ENCODE measurements around the gene GALNS.
A peak's percentile ranks its signal among the peaks of the same experiment; 100 is the strongest.
"Not testable (repeated sequence)": the region's sequence is repeated elsewhere in the genome, so short reads cannot be mapped to it uniquely, and the experiment has no call there.

Gene GALNS

DNA sequence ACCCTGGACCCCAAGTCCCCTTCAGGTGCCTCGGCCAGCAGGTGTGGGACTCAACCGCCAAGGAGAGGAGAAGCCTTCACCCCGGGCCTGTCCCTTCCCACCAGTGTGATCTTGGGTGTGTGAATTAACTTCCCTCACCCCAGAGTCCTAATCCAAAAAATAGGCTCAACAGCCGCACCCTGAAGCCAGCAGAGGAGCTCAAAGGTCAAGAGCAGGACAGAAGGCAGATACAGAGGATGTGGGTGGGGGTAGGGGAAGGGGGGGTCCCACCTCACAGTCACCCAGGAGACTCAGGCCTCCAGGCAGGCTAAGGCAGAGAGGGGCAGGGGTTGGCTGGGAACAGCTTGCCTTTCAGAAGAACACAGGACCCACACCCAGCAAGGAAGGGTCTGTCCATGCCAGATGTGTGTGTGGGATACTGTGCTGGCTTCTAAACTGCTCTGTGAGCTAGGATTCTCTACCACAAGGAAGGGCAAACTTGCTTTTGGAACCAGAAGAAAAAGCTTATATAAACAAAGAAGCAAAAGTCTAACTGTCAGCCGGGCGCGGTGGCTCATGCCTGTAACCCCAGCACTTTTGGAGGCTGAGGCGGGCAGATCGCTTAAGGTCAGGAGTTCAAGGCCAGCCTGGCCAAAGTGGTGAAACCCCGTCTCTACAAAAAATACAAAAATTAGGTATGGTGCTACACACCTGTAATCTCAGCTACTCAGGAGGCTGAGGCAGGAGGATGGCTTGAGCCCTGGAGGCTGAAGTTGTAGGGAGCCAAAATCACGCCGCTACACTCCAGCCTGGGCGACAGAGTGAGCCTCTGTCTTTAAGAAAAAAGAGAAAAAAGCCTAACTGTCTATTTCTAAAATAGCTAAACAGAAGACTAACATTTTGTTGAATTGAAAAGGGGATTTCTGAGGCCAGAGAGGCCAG, 76.3 kb downstream of the GALNS start:
- ATAC-seq: no peak

DNA sequence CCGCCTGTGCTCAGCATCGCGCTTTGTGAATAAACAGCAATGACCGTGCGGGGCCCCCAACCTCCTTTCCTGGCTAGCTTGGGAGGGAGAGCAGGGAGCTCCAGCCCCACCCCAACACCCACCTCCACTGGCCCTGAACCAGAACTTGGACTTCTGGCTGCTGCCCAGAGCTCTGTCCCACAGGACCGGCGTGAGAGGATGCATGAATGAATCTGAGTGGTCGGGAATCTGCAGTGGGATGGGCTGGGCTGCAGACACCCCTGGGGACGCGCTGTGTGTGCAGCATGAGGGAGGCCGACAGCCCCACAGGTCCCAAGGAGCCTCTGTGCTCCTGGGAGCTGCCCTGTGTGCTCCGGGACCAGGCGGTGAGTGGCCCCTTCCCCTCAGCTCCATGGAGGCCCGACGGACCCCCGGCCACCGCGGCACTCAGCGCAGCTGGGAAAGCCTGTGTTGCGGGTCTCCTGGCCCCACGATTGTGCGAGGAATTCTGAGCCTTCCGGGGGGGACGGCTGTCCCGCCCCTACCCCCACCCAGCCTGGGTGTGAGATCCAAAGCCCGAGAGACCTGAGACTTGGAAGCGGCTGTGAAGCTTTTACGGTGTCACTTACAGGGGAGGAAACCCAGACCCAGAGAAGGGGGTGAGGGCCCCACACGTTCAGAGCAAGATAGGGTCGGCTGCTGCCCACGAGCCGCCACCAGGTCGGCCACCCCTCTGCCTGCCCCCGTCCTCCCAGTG, 77.2 kb downstream of the GALNS start:
- no peak for ATAC-seq

DNA sequence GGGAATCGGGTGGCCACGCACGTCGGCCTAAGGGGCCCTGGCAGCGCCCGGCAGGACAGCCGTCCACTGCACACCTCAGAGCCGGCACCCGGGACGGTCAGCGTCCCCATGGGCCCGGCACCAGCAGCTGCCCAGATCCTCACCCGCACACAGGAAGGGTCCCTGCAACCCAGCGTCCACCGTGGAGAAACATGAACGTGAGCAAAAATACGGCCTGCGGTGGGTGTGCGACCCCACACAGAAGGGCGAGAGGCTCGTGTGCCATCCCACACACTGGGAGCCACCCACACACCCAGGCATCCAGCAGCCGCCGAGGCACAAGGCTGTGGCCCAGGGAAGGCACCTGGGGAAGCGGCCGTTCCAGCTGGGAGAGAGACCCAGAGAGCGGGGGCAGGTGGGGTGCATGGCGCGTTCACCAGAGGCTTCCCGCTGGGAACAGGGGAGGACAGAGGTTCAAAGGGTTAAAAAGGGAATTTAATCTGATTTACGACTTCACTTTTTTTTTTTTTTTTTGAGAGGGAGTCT, 78.1 kb downstream of the GALNS start:
- no peak for ATAC-seq

DNA sequence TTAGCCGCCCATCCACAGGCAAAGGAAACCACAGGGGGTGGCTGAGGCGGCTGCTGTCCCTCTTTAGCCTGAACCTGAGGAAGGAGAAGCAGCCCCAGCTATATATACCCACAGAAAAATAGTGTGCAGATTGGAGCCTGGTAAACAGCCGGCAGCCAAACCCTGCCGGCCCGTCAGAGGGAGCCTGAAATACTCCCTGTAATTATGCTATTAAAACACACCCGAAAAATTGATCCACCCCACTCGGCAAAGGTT, 78.5 kb downstream of the GALNS start:
- no peak for ATAC-seq

DNA sequence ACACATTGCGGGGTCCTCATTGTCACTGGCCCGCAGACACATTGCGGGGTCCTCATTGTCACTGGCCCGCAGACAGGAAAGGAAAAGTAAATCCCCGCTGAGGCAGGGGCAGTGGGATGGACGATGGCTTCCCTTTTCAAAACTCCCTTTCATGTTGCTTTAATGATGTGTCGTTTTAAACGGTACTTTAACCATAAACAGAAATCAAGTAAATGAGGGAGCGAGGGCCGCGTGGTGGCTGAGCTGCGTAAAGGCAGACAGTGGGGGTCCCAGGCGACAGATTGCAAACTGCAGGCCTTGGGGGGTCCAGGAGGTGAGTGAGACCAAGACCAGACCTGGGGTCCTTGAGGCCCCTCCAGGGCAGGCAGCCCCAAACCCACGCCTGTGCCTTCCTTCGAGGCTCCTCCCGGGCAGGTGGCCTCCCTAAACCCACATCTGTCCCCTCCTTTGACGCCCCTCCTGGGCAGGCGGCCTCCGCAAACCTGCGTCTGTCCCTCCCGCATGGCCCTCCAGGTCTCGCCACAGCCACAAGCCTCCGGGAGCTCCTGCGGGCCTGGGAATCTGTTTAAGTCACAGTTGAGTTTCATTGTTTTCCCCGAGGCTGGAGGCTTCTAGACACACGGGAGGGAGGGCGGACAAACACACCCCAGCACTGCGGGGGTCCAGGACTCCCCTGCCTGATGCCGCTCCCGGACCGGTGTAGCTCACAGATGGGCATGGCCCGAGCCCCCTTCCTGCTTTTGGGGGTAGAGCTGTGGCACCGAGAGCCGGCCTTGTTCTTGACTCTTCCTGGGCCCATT, 79.1 kb downstream of the GALNS start:
- ATAC-seq: no peak

DNA sequence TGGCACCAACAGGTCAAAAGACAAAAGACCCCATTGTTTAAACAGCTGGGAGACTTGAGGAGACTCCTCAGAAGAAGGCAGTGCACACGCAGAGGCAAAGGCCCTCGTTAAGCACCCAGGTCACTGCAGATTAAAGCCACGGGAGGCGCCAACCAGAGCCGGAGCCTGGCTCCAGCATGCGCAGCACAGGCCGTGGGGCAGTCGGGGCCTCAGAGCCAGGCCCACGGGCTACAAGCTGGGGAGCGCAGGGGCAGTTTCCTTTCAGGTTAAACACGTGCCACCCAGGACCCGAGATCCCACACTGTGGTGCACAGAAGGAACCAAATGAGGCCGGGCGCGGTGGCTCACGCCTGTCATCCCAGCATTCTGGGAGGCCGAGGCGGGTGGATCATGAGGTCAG, 80.9 kb downstream of the GALNS start:
- ATAC-seq: no peak

DNA sequence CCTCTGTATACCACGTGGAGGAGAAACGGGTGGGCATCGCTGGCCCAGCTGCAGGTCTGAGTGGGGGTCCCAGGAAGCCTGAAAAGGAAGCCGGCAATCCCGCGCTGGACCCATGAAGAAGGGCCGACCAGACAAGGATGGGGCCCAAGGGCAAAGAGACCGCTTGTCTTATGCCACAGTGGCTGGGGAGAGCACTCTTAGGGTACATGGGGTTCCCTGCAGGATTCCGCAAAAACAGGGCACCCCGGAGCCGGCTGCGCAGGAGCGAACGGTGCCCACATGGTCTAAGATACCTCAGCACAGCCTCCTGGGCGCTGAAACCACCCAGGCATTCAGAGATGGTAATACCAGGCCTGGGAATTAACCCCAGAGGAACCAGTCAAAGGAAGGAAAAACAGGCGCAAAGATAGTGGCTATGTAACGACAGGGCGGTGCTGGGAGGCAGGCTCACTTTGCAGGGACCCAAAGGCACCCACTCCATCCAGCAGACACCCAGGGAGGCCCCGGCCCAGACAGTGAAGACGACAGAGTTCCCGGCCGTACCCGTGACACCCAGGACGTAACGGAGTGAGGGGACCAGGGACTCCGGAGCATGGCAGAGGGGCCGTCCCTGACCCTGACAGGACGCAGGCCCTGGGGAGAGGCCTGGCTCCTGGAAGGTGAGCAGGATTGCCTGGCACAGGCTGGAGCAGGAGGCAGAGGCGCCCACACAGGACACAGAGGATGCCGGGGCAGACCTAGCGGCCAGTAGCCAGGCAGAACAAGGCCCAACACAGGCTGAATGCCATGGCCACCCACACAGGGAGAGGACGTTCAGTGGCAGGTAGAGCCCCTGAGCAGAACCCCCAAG, 82.0 kb downstream of the GALNS start:
- no peak for ATAC-seq

DNA sequence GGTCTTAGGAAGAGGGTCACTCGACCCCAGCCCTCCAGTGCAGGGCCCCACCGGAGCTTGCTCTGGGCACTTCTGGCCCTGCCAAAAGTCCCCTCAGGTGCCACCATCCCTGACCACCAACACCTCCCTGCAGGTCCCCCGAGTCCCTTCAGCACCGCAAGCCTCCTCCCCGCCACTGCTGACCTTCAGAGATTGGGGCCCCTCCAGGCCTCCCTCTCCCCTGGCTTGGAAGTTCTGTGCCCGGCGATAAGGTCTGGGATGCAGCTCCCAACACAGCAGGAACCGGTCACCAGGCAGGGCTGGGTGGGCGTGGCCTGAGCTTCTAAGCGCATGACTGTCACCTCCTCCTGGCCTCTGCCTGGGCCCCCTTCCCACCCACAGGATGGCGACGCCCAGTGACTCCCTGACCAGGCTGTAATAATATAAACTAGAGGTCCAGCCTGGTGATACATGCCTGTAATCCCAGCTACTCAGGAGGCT, 82.9 kb downstream of the GALNS start:
- no peak for ATAC-seq

DNA sequence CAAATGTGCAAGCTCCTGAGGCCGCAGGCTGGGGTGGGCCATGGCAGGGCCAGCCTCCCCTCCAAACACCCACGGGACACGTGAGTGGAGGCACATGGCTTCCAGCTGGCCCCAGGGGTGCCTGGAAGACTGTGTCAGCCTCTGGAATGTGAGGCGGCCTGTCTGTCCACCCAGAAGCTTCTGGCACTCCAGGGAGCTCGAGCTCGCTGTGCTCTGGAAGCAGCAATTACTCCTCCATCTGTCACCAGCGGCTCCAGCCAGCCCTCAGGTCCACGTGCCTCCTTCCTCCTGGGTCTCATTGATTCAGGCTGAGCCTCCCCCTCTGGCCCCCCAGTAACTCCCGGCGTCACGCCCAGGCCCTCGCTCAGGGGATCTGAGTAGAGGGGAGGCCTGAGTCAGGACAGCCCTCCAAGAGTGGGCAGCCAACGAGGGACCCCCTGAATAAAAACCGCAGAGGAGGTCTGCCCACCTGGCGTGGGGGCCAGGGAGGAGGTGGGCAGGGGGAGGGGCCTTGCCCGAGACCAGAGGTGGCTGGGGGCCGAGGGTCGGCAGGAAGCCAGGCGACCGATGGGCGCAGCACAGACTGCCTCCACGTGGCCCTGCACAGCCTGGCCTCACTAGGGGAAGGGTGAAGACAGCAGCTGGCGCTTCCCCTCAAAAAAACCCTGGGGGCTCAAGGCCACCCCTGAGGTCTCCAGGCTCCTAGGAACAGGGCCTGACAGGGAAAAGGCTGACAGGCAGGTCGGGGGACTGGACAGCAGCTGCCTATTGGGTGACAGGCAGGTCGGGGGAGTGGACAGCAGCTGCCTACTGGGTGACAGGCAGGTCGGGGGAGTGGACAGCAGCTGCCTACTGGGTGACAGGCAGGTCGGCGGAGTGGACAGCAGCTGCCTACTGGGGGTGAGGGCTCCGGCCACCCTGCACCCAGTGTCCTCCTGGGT, 83.6 kb downstream of the GALNS start:
- ATAC-seq: no peak

DNA sequence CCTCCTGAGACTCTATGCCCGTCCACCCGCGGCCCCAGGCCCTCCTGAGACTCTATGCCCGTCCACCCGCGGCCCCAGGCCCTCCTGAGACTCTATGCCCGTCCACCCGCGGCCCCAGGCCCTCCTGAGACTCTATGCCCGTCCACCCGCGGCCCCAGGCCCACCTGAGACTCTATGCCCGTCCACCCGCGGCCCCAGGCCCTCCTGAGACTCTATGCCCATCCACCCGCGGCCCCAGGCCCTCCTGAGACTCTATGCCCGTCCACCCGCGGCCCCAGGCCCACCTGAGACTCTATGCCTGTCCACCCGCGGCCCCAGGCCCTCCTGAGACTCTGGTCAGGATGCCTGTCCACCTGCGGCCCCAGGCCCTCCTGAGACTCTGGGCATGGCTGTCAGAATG, 85.0 kb downstream of the GALNS start:
- ATAC-seq: not testable (repeated sequence)

DNA sequence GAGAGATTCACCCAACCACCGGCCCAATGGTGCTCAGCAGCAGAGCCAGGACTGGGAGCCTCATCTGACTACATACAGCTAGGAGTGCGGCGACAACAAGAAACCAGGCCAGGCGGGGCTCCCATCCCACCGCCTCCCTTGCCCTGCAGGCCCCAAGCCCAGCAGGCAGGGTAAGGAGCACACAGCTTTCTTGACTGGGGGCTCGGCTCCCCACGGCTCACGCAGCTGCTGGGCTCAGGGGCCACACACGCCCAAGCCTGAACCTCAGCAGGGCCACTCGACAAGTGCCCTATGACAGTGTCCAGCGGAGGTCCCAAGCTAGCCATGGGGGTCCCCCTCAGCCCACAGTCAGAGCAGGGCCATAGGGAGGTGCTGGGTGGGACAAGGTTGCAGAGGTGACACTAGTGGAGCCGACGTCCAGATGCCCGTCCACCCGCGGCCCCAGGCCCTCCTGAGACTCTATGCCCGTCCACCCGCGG, 85.4 kb downstream of the GALNS start:
- ATAC-seq: no peak

DNA sequence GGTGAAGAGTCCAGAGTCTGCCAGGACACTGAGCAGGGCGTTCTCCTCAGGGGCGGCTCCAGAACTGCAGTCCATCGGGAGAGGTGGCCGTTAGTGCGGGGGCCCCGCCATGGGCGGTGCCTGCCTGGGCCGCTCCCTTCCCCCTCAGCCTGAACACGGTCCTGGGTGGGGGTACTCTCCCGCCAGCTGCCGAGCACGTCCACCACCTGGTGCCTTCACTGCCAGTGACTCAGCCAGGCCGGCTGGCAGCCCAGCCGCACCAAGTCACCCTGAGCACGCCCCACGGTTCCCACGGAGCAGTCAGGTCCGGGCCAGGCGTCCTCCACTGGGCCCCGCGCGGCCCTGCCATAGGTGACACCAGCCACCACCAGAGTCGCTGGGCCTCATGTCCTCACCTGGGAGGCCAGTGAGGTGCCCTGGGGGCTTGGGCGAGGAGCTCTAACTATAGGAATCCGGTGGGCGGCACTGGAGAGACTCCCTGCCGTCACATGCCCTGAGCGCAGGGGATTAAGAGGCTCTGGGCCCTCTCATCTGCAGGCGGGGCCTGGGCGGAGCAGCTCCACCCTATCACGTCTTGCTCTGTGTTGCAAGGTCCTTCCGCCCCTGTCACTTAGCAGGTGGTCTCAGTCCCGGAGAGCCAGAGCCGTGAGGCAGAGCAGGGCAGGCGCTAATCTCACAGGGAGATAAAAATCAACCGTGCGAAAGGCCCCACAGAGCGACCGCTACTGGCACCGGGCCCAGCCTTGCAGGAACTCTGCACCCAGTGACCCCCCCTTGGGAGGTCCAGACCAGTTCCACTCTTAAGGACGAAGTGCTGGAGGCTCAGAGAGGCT, 86.1 kb downstream of the GALNS start:
- peak; percentile 36 to 49 for ATAC-seq

DNA sequence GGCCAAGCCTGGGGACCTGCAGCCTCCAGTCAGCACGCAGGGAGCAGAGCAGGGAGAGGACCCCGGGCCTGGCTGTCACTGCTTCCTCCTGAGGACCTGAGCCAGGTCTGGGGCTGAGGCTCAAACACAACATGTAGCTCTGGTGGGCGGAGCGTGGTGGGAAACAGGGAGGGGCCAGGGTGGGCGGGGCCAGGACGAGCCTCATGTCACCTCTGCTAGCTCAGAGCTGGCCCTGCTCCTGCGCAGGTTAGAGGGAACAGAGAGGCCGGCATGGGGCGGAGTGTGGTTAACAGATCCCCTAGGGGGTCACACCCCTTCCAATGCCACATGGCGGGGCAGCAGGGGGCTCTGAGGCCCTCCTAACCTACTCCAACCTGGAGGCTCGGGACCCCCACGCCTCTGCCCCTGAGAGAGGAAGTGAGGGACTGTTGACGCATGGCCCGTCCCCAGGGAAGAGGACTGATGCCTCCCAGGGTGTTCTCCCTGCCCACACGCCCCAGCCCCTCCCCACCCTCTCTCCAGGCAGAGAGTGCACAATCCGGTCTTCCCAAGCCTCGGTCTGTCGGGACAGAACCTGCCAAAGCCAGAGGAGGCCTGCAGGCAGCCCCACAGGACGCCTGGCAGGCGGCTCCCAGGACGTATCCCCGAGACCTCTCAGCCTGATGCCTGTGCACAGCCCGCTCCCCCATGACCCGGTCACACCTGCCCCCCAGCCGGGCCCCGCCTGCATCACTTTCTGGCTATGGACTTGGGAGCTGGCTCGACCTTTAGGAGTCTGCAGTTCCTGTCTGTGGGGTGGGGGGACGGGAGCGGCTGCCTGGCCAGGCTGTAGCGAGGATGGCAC, 86.9 kb downstream of the GALNS start:
- ATAC-seq: peak; percentile 45 to 54

DNA sequence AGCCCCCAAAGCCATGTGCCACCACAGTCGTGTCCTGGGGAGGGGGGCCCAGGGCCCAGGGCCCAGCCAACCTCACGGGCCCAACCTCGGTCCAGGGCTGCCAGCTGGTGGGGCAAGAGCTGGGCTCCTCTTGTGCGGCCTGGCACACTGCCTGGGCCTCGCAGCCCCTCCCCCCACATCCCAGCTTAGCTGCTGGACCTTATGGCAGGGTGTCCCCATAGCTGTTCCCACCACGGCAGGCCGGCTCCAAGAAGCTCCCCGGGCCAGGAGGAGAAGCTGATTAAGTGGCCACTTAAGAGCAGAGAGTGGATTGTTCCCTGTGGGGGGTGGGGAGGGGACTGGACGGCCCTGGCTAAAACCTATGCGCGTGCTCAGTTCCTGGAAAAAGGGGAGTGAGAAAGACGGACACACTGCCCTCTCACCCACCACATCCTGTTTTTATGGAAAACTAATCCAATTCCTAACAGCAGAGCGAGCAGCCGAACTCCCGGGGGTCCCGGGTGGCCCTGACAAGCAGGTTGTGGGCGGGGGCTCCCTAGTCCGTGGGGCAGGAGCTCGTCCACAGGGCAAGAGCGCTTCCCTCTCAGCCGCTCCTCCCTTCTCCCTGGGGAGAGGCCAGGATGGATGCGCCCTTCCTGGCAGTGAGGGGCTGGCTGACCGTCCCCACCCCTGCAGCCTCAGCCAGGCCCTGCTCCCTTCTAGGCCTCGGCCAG, 88.5 kb downstream of the GALNS start:
- ATAC-seq: no peak

DNA sequence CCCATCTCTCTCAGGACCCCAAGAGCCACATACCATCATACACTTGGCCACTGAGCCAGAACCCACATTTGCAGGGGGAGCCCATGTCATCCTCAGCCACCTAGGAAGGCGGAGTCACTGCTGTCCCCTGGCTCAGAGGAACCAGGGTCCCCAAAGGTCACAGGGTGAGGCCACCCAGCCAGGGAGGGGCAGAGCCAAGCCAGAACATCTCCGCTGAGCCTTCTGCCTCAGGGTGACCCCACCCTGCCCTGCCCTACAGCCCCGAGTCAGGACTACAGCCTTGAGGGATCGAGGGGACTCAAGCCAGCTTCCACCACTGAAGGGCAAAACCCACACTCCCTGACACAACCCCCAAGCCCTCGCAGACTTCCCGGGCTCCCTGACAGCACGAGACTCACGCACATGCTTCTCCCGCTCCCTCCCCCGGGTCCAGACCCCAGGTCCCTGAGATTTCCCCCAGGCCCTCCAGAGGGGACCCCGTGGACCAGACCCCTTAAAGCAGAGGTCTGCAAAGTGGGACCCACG, 89.1 kb downstream of the GALNS start:
- no peak for ATAC-seq

DNA sequence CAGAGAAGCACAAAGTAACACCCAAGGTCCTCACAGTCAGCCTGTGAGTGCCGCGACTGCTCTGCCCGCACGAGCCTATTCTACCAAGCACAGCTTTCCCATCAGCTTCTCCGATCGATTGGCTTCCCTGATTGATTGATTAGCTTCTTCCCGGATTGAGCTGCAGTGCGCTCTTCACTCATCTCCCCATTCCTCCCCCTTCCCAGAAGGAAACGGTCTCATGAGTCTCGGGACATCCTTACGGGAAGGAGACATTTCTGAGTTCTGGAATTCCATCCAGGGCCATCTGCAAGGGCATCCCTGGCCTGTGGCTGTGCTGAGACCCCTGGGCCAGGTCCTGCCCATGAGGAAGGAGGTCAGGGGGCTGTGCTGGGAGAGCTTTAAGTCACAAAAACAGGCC, 89.8 kb downstream of the GALNS start:
- ATAC-seq: no peak

DNA sequence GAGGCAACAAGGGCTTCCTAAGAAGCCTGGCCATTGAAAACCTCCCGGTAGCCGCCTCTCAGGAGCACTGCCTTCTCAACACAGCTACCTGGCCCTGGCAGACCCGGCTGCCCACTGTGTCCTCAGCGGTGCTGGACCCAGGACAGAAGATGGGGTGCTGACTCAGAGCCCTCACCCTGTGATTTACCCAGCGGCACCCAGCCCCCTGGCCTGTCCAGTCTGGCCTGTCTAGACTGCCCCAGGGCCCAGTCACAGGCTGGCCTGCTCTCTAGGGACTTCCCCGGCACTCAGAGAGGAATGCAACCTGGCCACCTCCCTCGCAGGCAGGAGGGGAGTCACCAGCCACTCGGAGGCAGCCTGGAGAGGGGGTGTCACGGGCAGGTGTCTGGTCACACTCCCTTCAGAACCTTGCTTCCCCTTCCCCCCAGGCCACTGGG, 91.8 kb downstream of the GALNS start:
- no peak for ATAC-seq

DNA sequence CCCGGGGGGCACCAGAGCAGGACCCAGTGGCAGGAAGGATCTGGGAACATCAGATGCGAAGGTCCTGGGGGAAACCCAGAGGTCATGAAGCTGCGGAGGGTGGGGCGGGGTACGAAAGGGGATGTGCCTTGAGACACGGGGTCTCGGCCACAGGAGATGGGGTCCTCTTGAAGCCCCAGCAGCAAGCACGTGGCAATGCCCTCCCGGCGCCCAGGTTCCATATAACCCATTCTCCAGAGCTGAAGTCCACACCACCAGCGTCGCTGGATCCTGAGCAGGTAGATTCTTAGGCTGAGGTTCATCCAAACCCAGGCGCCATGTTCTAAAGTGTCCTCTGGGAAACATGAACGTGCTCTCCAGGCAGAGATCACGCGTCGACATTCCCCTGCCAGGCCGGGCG, 92.7 kb downstream of the GALNS start:
- ATAC-seq: no peak
